ENCODE data around the gene HCN1. TPM values are rescaled to one million over a fixed set of nuclear protein-coding genes. Genes with fewer than 3 reads are reported as not detected.
A peak's percentile ranks its signal among the peaks of the same experiment; 100 is the strongest.

HCN1 gene
- total and polyA plus RNA-seq, 7 donors, result 0.20 to 0.36 (median 0.29) TPM; not detected in 3

DNA sequence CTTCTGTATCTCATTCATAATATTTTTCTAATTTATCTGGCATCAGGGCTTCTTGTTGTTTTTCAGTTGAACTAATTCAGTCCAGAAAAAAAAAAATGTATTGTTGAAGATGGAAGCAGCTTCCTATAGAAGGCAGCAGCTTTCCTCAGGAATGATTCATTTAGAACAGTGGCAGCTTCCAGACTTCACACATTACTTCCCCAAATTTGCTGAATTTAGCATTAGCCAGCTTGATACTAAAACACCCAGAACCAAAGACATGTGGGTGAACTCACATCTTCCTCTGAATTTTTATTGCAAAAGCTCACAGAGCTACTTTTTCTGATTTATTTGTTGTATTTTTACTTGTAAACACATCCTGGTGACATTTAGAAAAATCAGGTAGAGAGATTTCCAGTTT, 53.8 kb downstream of the HCN1 start:
- Histone ChIP-seq H3K27me3 (ENCODE audit: insufficient read depth in 3 of 3, low read length in 2 of 3) (no peaks in the 10 kb centered on the region), H3K36me3 (ENCODE audit: insufficient read depth in 1 of 2, low read depth in 1 of 2) (no peaks in the 10 kb centered on the region), H3K4me1 (no peaks in the 10 kb centered on the region), H3K27ac (no peak overlapping the region), H3K4me3 (no peak overlapping the region), H3K9me3 (no peaks in the 10 kb centered on the region)
- no peak for TF ChIP-seq CTCF (IDR thresholded peaks at IDR 0.05)
- intact Hi-C loops (cut with DNase I), result no loop called here
- ATAC-seq, result no peak
- DNase-seq, result no peak

GRCh38 chr5:45639040-45639439, 57.1 kb downstream of the HCN1 start:
- H3K36me3 ChIP-seq (ENCODE audit: insufficient read depth in 1 of 2, low read depth in 1 of 2), result no peaks in the 10 kb centered on the region
- DNase-seq, result no peak
- TF ChIP-seq CTCF (IDR thresholded peaks at IDR 0.05), result peak; percentile 16
- WGBS, 3 donors, result 58 to 61% (median 61%) methylated on average over 2 of the region's 2 CpGs
- intact Hi-C loops (cut with DNase I), result no loop called here
- no peak for ATAC-seq
- H3K27me3 ChIP-seq (ENCODE audit: insufficient read depth in 3 of 3, low read length in 2 of 3), result no peaks in the 10 kb centered on the region
- H3K27ac ChIP-seq, result no peak overlapping the region
- H3K4me3 ChIP-seq, result no peak overlapping the region
- H3K4me1 ChIP-seq, result no peaks in the 10 kb centered on the region
- no peaks in the 10 kb centered on the region for H3K9me3 ChIP-seq

- H3K27me3 ChIP-seq (ENCODE audit: insufficient read depth in 3 of 3, low read length in 2 of 3), result no peaks in the 10 kb centered on the region
- 62 to 75% (median 69%) methylated on average over 2 of the region's 2 CpGs for WGBS, 3 donors
- intact Hi-C loops (cut with DNase I), result no loop called here
- DNase-seq (no peak), ATAC-seq (no peak)
- no peak for TF ChIP-seq CTCF (IDR thresholded peaks at IDR 0.05)
- no peaks in the 10 kb centered on the region for H3K36me3 ChIP-seq (ENCODE audit: insufficient read depth in 1 of 2, low read depth in 1 of 2)
- no peaks in the 10 kb centered on the region for H3K9me3 ChIP-seq
- H3K27ac ChIP-seq, result no peak overlapping the region
- H3K4me3 ChIP-seq, result no peak overlapping the region
- no peaks in the 10 kb centered on the region for H3K4me1 ChIP-seq
Observed at GRCh38 chr5:45627076-45627656, 69.0 kb downstream of the HCN1 start.

DNA sequence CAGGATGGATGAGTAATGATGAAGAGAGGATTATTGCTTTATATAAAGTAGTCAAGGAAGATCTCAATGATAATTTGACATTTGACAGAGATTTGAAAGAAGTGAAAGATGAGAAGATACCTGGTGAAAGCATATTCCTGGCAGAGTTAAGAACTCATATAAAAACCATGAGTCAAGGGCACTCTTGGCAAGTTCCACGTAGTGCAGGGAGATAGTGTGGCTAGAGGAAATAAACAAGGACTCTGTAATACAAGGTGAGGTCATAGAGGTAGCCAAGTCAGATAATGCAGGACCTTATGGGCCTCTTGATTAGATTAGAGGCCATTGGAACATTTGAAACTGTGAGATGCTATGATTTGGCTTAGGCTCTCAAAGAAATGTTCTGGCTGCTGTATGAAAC, 72.3 kb downstream of the HCN1 start:
- WGBS, 3 donors, result 28 to 58% (median 37%) methylated on average over 1 of the region's 1 CpG
- H3K4me3 ChIP-seq, result no peak overlapping the region
- intact Hi-C loops (cut with DNase I), result no loop called here
- no peaks in the 10 kb centered on the region for H3K9me3 ChIP-seq
- no peaks in the 10 kb centered on the region for H3K4me1 ChIP-seq
- DNase-seq, result no peak
- no peak overlapping the region for H3K27ac ChIP-seq
- peak in 2 of 4 donors; percentile 42 to 50 for ATAC-seq
- no peak for TF ChIP-seq CTCF (IDR thresholded peaks at IDR 0.05)
- H3K27me3 ChIP-seq (ENCODE audit: insufficient read depth in 3 of 3, low read length in 2 of 3), result no peaks in the 10 kb centered on the region
- H3K36me3 ChIP-seq (ENCODE audit: insufficient read depth in 1 of 2, low read depth in 1 of 2), result no peaks in the 10 kb centered on the region

GRCh38 chr5:45622365-45622764, 73.8 kb downstream of the HCN1 start:
- Histone ChIP-seq H3K9me3 (no peaks in the 10 kb centered on the region), H3K36me3 (ENCODE audit: insufficient read depth in 1 of 2, low read depth in 1 of 2) (no peaks in the 10 kb centered on the region), H3K4me1 (no peaks in the 10 kb centered on the region), H3K4me3 (no peak overlapping the region), H3K27ac (no peak overlapping the region), H3K27me3 (ENCODE audit: insufficient read depth in 3 of 3, low read length in 2 of 3) (no peaks in the 10 kb centered on the region)
- DNase-seq (no peak), ATAC-seq (no peak)
- intact Hi-C loops (cut with DNase I), result no loop called here
- no peak for TF ChIP-seq CTCF (IDR thresholded peaks at IDR 0.05)

Data from psoas muscle (tissue), 8 donors.